Right lobe of liver (tissue), 4 donors: ENCODE measurements around the gene STK32B.

Source experiments
- CTCF ChIP-seq, 4 donors: fragments of 200-600 bp in 3 of 4; fragments of 450-650 bp in 1 of 4; IDR thresholded peaks; one replicate each; pipeline versions ENCODE4 v1.5.1 to v1.8.0; 2016 to 2022; ENCODE audit warnings: antibody characterized with exemption in 4 of 4, mild to moderate bottlenecking in 2 of 4
- POLR2A ChIP-seq: fragments of 450-650 bp; IDR thresholded peaks from one replicate; pipeline ENCODE4 v1.6.1; 2017; ENCODE audit warnings: antibody characterized with exemption, mild to moderate bottlenecking
- donor health status: DM: no; HTN: no; CAD: no.
- donor health status: DM: no; HTN: no; CAD: no.
- donor health status: DM: no; HTN: yes; CAD: no.

GRCh38 chr4:5278213-5278612 lies 226.9 kb downstream of the STK32B start:
- TF ChIP-seq POLR2A (no peak), CTCF (IDR thresholded peaks at IDR 0.05) (no peak)
